ENCODE measurements around the gene PSME3. TPM values are rescaled to one million over a fixed set of nuclear protein-coding genes. Genes with fewer than 3 reads are reported as not detected.

PSME3 gene
- total and polyA plus RNA-seq, 2 of the 13 experiments (the other 11 are each of a cell fraction or from before 2014, with no cell fraction given) = 66.3 to 135 TPM

- no peak for TF ChIP-seq GLMP (CRISPR knock-in tag; IDR thresholded peaks at IDR 0.05; ENCODE audit: borderline replicate concordance)
- no peak for TF ChIP-seq MTF1 (CRISPR knock-in tag; IDR thresholded peaks at IDR 0.05)
- TF ChIP-seq PREB (CRISPR knock-in tag; IDR thresholded peaks at IDR 0.05) = 0 out of 2 replicates have a peak, but pooled peaks have one; percentile 56
- TF ChIP-seq POLR2AphosphoS2 (IDR thresholded peaks at IDR 0.05; ENCODE audit: low read depth, low read length) = no peak
- TF ChIP-seq SPEN (CRISPR knock-in tag; IDR thresholded peaks at IDR 0.05; ENCODE audit: low read depth) = peak; percentile 60; the same call in 1 of the 2 replicates
- no peak for TF ChIP-seq ZNF768 (CRISPR knock-in tag; IDR thresholded peaks at IDR 0.05)
- TF ChIP-seq EED (CRISPR knock-in tag; IDR thresholded peaks at IDR 0.05) = no peak
- no peak for TF ChIP-seq RBAK (CRISPR knock-in tag; IDR thresholded peaks at IDR 0.05)
- TF ChIP-seq MYPOP (CRISPR knock-in tag; IDR thresholded peaks at IDR 0.05) = 0 out of 2 replicates have a peak, but pooled peaks have one; percentile 30
- no peak for TF ChIP-seq AKAP8 (CRISPR knock-in tag; IDR thresholded peaks at IDR 0.05)
- TF ChIP-seq JUND (CRISPR knock-in tag; IDR thresholded peaks at IDR 0.05) = peak; percentile 82
- TF ChIP-seq PHF21A (CRISPR knock-in tag; IDR thresholded peaks at IDR 0.05) = peak; percentile 90
- no peak for TF ChIP-seq TCF7L2 (IDR thresholded peaks at IDR 0.05; ENCODE audit: low read depth, low read length)
- no peak for TF ChIP-seq MAFK (conservative IDR thresholded peaks at IDR 0.05 in 1 of 2, IDR thresholded peaks at IDR 0.05 in 1 of 2; ENCODE audit: low read length in 2 of 2)
- TF ChIP-seq HDAC2 (CRISPR knock-in tag; IDR thresholded peaks at IDR 0.05) = peak; percentile 74; the same call in 1 of the 2 replicates
- 0 out of 2 replicates have a peak, but pooled peaks have one; percentile 35 for TF ChIP-seq HMG20B (CRISPR knock-in tag; conservative IDR thresholded peaks at IDR 0.05)
- no peak for TF ChIP-seq SMYD3 (CRISPR knock-in tag; IDR thresholded peaks at IDR 0.05)
- TF ChIP-seq CBX1 (IDR thresholded peaks at IDR 0.05; ENCODE audit: low read depth) = no peak
- TF ChIP-seq ARID4A (CRISPR knock-in tag; IDR thresholded peaks at IDR 0.05; ENCODE audit: borderline replicate concordance) = peak; percentile 51; the same call in 1 of the 2 replicates
- TF ChIP-seq POLR2AphosphoS5 (IDR thresholded peaks at IDR 0.05; ENCODE audit: low read depth, low read length) = peak; percentile 52
- TF ChIP-seq MLLT10 (CRISPR knock-in tag; IDR thresholded peaks at IDR 0.05) = no peak
- TF ChIP-seq KLF16 (CRISPR knock-in tag; IDR thresholded peaks at IDR 0.05) = peak in 1 of 2 experiments; percentile 73; a peak in 2 of 4 replicates
- no peak for TF ChIP-seq KLF9 (CRISPR knock-in tag; IDR thresholded peaks at IDR 0.05; ENCODE audit: low read depth)
These were observed 21.9 kb downstream of the PSME3 start (continued) for GRCh38 chr17:42855048-42855596.

Measured in HepG2 (cell line).